ENCODE data around the gene TBC1D23. TPM values are rescaled to one million over a fixed set of nuclear protein-coding genes. Genes with fewer than 3 reads are reported as not detected.

TBC1D23 gene
- total RNA-seq, 1 experiment from 2014 or later: 68.0 TPM

DNA sequence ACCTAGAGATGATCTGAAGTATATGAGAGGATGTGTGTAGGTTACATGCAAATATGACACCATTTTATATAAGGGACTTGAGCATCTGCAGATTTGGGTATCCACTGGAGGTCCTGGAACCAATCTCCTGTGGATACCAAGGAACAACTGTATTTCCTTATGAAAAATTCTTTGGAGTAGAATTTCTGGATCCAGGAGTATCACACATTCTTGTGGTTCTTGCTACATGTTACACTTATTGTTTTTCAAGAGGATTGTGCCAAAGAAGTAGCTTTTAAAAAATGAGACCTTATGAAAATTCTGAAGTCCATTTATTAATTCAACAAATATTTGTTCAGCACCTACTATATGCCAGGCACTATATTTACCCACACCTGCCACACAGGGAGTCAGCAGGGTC lies 15.7 kb upstream of the TBC1D23 start:
- Histone ChIP-seq H3K27ac (no peak overlapping the region), H3K4me1 (replicated peaks; ENCODE audit: insufficient read depth) (no peaks in the 10 kb centered on the region), H3K36me3 (ENCODE audit: low read depth) (no peaks in the 10 kb centered on the region), H3K9me3 (ENCODE audit: insufficient read depth, low read depth) (no peaks in the 10 kb centered on the region), H3K27me3 (ENCODE audit: insufficient read depth, low read depth) (no peaks in the 10 kb centered on the region), H2AFZ (no peak overlapping the region), H3K79me2 (ENCODE audit: low read depth) (no peaks in the 10 kb centered on the region), H3K4me3 (no peak overlapping the region), H3K4me2 (no peak overlapping the region), H3F3A (ENCODE audit: insufficient read depth, low read depth) (no peaks in the 10 kb centered on the region), H3K9me2 (ENCODE audit: insufficient read depth) (no peaks in the 10 kb centered on the region), H4K20me1 (ENCODE audit: insufficient read depth) (no peaks in the 10 kb centered on the region)
- CTCF ChIA-PET: no interaction called here
- BruUV-seq (replicated peaks): no TSS peak
- TF ChIP-seq, protein P1, sequence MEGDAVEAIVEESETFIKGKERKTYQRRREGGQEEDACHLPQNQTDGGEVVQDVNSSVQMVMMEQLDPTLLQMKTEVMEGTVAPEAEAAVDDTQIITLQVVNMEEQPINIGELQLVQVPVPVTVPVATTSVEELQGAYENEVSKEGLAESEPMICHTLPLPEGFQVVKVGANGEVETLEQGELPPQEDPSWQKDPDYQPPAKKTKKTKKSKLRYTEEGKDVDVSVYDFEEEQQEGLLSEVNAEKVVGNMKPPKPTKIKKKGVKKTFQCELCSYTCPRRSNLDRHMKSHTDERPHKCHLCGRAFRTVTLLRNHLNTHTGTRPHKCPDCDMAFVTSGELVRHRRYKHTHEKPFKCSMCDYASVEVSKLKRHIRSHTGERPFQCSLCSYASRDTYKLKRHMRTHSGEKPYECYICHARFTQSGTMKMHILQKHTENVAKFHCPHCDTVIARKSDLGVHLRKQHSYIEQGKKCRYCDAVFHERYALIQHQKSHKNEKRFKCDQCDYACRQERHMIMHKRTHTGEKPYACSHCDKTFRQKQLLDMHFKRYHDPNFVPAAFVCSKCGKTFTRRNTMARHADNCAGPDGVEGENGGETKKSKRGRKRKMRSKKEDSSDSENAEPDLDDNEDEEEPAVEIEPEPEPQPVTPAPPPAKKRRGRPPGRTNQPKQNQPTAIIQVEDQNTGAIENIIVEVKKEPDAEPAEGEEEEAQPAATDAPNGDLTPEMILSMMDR (conservative IDR thresholded peaks at IDR 0.05): no peak
- no peak for TF ChIP-seq EZH2 (IDR thresholded peaks at IDR 0.05; ENCODE audit: low read depth)
- intact Hi-C loops (cut with micrococcal nuclease; ENCODE audit: unreplicated experiment): loop anchor here (10.0 kb wide), 1 partner anchor 60 kb away; no protein-coding TSS in a partner anchor
- no peak for DNase-seq
- POLR2A ChIA-PET (ENCODE audit: unreplicated experiment): interaction anchor here (0.6 kb wide), 2 partner anchors 351 to 421 kb away, joined by 7 to 8 read pairs; no protein-coding TSS in a partner anchor

DNA sequence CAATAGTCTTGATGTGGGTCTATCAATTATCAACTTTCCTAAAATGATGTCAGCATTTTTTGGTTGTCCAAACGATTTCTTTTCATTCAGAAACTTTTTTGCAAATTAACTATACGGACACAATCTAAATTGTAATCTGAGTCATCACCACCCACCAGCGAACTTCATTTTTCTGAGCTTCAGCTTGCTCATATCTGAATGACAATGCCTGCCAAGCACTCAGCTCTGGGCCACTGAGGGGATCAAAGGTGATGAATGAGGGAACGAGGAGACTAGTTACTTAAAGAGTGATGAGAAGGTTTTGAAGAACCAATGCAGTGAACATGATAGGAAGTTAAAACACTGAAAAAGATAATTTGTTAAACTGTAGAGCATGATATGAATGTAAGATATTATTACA lies 14.9 kb upstream of the TBC1D23 start:
- intact Hi-C loops (cut with micrococcal nuclease; ENCODE audit: unreplicated experiment): loop anchor here (10.0 kb wide), 1 partner anchor 61 kb away; no protein-coding TSS in a partner anchor
- Histone ChIP-seq H3F3A (ENCODE audit: insufficient read depth, low read depth) (no peaks in the 10 kb centered on the region), H3K9me2 (ENCODE audit: insufficient read depth) (no peaks in the 10 kb centered on the region), H3K79me2 (ENCODE audit: low read depth) (no peaks in the 10 kb centered on the region), H3K36me3 (ENCODE audit: low read depth) (no peaks in the 10 kb centered on the region), H3K4me1 (replicated peaks; ENCODE audit: insufficient read depth) (no peaks in the 10 kb centered on the region), H3K4me2 (no peak overlapping the region), H2AFZ (no peak overlapping the region), H3K9me3 (ENCODE audit: insufficient read depth, low read depth) (no peaks in the 10 kb centered on the region), H4K20me1 (ENCODE audit: insufficient read depth) (no peaks in the 10 kb centered on the region), H3K27me3 (ENCODE audit: insufficient read depth, low read depth) (no peaks in the 10 kb centered on the region), H3K27ac (no peak overlapping the region), H3K4me3 (no peak overlapping the region)
- DNase-seq: no peak
- BruUV-seq (replicated peaks): no TSS peak
- CTCF ChIA-PET: no interaction called here
- no peak for TF ChIP-seq EZH2 (IDR thresholded peaks at IDR 0.05; ENCODE audit: low read depth)
- TF ChIP-seq, protein P1 (conservative IDR thresholded peaks at IDR 0.05): no peak
- POLR2A ChIA-PET (ENCODE audit: unreplicated experiment): interaction anchor here (0.7 kb wide), 1 partner anchor 345 kb away, joined by 4 read pairs; no protein-coding TSS in a partner anchor

DNA sequence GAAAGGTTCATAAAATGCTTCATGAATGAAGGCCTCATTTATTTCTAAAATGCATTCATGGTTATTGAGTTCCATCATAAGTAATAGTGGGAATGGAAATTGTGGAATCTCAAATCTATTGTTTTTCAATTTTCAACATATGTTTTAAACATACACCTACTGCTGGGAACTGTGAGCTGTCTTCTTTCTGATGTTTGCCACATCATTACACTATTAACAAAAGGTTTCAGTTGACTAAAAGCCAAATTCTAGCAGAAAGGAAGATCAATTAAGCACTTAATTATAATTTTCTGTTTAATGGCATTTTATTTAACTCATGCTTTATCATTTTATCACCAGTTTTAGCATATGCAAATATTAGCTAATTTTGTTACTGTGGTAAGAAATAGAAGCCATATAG lies 13.8 kb upstream of the TBC1D23 start:
- intact Hi-C loops (cut with micrococcal nuclease; ENCODE audit: unreplicated experiment): loop anchor here (10.0 kb wide), 1 partner anchor 62 kb away; no protein-coding TSS in a partner anchor
- no peak for DNase-seq
- H2AFZ ChIP-seq: no peak overlapping the region
- H4K20me1 ChIP-seq (ENCODE audit: insufficient read depth): no peaks in the 10 kb centered on the region
- no peaks in the 10 kb centered on the region for H3K79me2 ChIP-seq (ENCODE audit: low read depth)
- CTCF ChIA-PET: no interaction called here
- no TSS peak for BruUV-seq (replicated peaks)
- no peak overlapping the region for H3K4me2 ChIP-seq
- no peak overlapping the region for H3K27ac ChIP-seq
- POLR2A ChIA-PET (ENCODE audit: unreplicated experiment): no interaction called here
- no peaks in the 10 kb centered on the region for H3F3A ChIP-seq (ENCODE audit: insufficient read depth, low read depth)
- no peaks in the 10 kb centered on the region for H3K4me1 ChIP-seq (replicated peaks; ENCODE audit: insufficient read depth)
- H3K4me3 ChIP-seq: no peak overlapping the region
- H3K27me3 ChIP-seq (ENCODE audit: insufficient read depth, low read depth): no peaks in the 10 kb centered on the region
- no peaks in the 10 kb centered on the region; the same call in 1 of the 2 replicates for H3K9me3 ChIP-seq (ENCODE audit: insufficient read depth, low read depth)
- no peaks in the 10 kb centered on the region for H3K9me2 ChIP-seq (ENCODE audit: insufficient read depth)
- H3K36me3 ChIP-seq (ENCODE audit: low read depth): no peaks in the 10 kb centered on the region
- no peak for TF ChIP-seq EZH2 (IDR thresholded peaks at IDR 0.05; ENCODE audit: low read depth)
- TF ChIP-seq, protein P1 (conservative IDR thresholded peaks at IDR 0.05): no peak

All from PC-9 (cell line).